Esophagus muscularis mucosa (tissue), 4 donors: ENCODE data around the gene EBF4. TPM values are rescaled to one million over a fixed set of nuclear protein-coding genes. Genes with fewer than 3 reads are reported as not detected.
A peak's percentile ranks its signal among the peaks of the same experiment; 100 is the strongest.

Source experiments
- DNase-seq: peaks from one replicate; pipeline ENCODE4 v3.0.0-alpha.2; 2017; ENCODE audit errors: extremely low spot score
- H3K27ac ChIP-seq, 4 donors: fragments of 200-600 bp; sonication (generic); replicated peaks in 1 of 4; 1 replicate in 3 of 4; 2 replicates in 1 of 4; pipeline ENCODE4 v1.5.1; 2016 to 2019; ENCODE audit warnings: mild to moderate bottlenecking in 1 of 4
- H3K27me3 ChIP-seq, 4 donors: fragments of 200-600 bp; sonication (generic); one replicate each; pipeline versions ENCODE4 v1.5.1 to v1.6.0; 2016 to 2019
- H3K36me3 ChIP-seq, 4 donors: fragments of 200-600 bp; sonication (generic); one replicate each; pipeline ENCODE4 v1.5.1; 2016 to 2019
- H3K4me1 ChIP-seq, 4 donors: fragments of 200-600 bp; sonication (generic); one replicate each; pipeline ENCODE4 v1.5.1; 2016 to 2019
- H3K4me3 ChIP-seq, 4 donors: fragments of 200-600 bp; sonication (generic); 1 replicate in 2 of 4; 2 replicates in 2 of 4; pipeline ENCODE4 v1.5.1; 2016 to 2019; ENCODE audit warnings: mild to moderate bottlenecking in 4 of 4, moderate library complexity in 1 of 4
- H3K9me3 ChIP-seq, 4 donors: fragments of 200-600 bp; sonication (generic); 1 replicate in 3 of 4; 2 replicates in 1 of 4; pipeline ENCODE4 v1.5.1; 2016 to 2019
- CTCF ChIP-seq, 3 experiments: fragments of 200-600 bp in 2 of 3; fragments of 450-650 bp in 1 of 3; sonication (generic) in 2 of 3; IDR thresholded peaks; one replicate each; pipeline ENCODE4 v1.5.1; 2017 to 2019; ENCODE audit warnings: antibody characterized with exemption in 3 of 3, mild to moderate bottlenecking in 2 of 3, moderate library complexity in 1 of 3
- EP300 ChIP-seq: sonication (generic); formaldehyde crosslinking; IDR thresholded peaks from one replicate; pipeline ENCODE4 v1.6.1; 2017; ENCODE audit warnings: antibody characterized with exemption
- POLR2A ChIP-seq: fragments of 450-650 bp; IDR thresholded peaks from one replicate; pipeline ENCODE4 v1.6.1; 2017; ENCODE audit warnings: antibody characterized with exemption, moderate library complexity, mild to moderate bottlenecking, low read depth
- POLR2AphosphoS5 ChIP-seq, 2 donors: sonication (generic); formaldehyde crosslinking; IDR thresholded peaks; one replicate each; pipeline ENCODE4 v1.6.1; 2017; ENCODE audit warnings: antibody characterized with exemption in 2 of 2
- WGBS: methylation state at CpG from one replicate; pipeline ENCODE4 v1.1.5; 2018; 5-methylcytosine and 5-hydroxymethylcytosine counted together
- intact Hi-C: fragments of 100-400 bp; cut with DNase I; formaldehyde crosslinking; loops from one replicate; pipeline ENCODE4 v1.15.1; 2023
- total RNA-seq, 4 donors: library from RNA; depleted of rRNA; stranded (reverse); fragments of >200 nt; gene quantifications; one replicate each; pipeline versions ENCODE4 v1.1.0 to v1.2.1, GENCODE V29; 2016

Gene EBF4
- total RNA-seq, 4 donors from 2014 or later: 23.7 to 46.7 (median 30.1) TPM

GRCh38 chr20:2653556-2654383 is 38.8 kb upstream of the EBF4 start:
- intact Hi-C loops: loop anchor here (2.0 kb wide), 1 partner anchor 39 kb away; the partner anchor contains the start of gene EBF4
- 52% methylated on average over 17 of the region's 24 CpGs for WGBS

GRCh38 chr20:2654384-2654822 is 38.2 kb upstream of the EBF4 start:
- intact Hi-C loops: no loop called here
- 83% methylated on average over 8 of the region's 9 CpGs for WGBS
- peaks cover 44 to 56% (median 52%) of the 10 kb centered on the region in 4 donors for H3K36me3 ChIP-seq

More at GRCh38 chr20:2653556-2654383, 38.8 kb upstream of the EBF4 start:
- DNase-seq: no peak
- Histone ChIP-seq H3K27ac (peak overlapping the region in 3 of 4 donors; percentile 85 to 98 (median 89)), H3K4me1 (peaks cover 16 to 33% (median 28%) of the 10 kb centered on the region in 4 donors), H3K9me3 (no peaks in the 10 kb centered on the region), H3K27me3 (no peaks in the 10 kb centered on the region), H3K4me3 (peak overlapping the region; percentile 87 to 92 (median 90)), H3K36me3 (peaks cover 37 to 50% (median 46%) of the 10 kb centered on the region in 4 donors)
- TF ChIP-seq CTCF (IDR thresholded peaks at IDR 0.05): no peak
- no peak for TF ChIP-seq POLR2A
- TF ChIP-seq POLR2AphosphoS5 (IDR thresholded peaks at IDR 0.05): no peak
- no peak for TF ChIP-seq EP300

GRCh38 chr20:2654831-2655230 is 37.7 kb upstream of the EBF4 start:
- TF ChIP-seq POLR2A: no peak
- no peak for TF ChIP-seq POLR2AphosphoS5 (IDR thresholded peaks at IDR 0.05)
- TF ChIP-seq EP300: no peak
- no peak for TF ChIP-seq CTCF (IDR thresholded peaks at IDR 0.05)
- 89% methylated on average over 3 of the region's 3 CpGs for WGBS
- no peak overlapping the region for H3K27ac ChIP-seq
- H3K4me3 ChIP-seq: no peak overlapping the region
- intact Hi-C loops: no loop called here
- H3K36me3 ChIP-seq: peaks cover 48 to 61% (median 56%) of the 10 kb centered on the region in 4 donors
- H3K27me3 ChIP-seq: no peaks in the 10 kb centered on the region
- H3K9me3 ChIP-seq: no peaks in the 10 kb centered on the region
- H3K4me1 ChIP-seq: peaks cover 16 to 33% (median 28%) of the 10 kb centered on the region in 4 donors
- no peak for DNase-seq

More at GRCh38 chr20:2654384-2654822, 38.2 kb upstream of the EBF4 start:
- H3K9me3 ChIP-seq: no peaks in the 10 kb centered on the region
- H3K27me3 ChIP-seq: no peaks in the 10 kb centered on the region
- peaks cover 16 to 33% (median 28%) of the 10 kb centered on the region in 4 donors for H3K4me1 ChIP-seq
- H3K4me3 ChIP-seq: peak overlapping the region in 1 of 4 donors; percentile 92
- TF ChIP-seq POLR2AphosphoS5 (IDR thresholded peaks at IDR 0.05) (no peak), EP300 (no peak), POLR2A (no peak), CTCF (IDR thresholded peaks at IDR 0.05) (no peak)
- DNase-seq: no peak
- no peak overlapping the region for H3K27ac ChIP-seq

- TF ChIP-seq POLR2AphosphoS5 (IDR thresholded peaks at IDR 0.05) (no peak), POLR2A (no peak), EP300 (no peak), CTCF (IDR thresholded peaks at IDR 0.05) (no peak)
- Histone ChIP-seq H3K4me3 (no peak overlapping the region), H3K9me3 (no peaks in the 10 kb centered on the region), H3K36me3 (peaks cover 55 to 67% (median 63%) of the 10 kb centered on the region in 4 donors), H3K27ac (no peak overlapping the region), H3K4me1 (peaks cover 16 to 33% (median 27%) of the 10 kb centered on the region in 4 donors), H3K27me3 (no peaks in the 10 kb centered on the region)
- intact Hi-C loops: no loop called here
- DNase-seq: no peak
- WGBS: 87% methylated on average over 13 of the region's 17 CpGs
Observed at GRCh38 chr20:2655331-2656116, 37.1 kb upstream of the EBF4 start.
